GM18951 (cell line): Measurements from ENCODE around the gene RASGRF1.
A peak's percentile ranks its signal among the peaks of the same experiment; 100 is the strongest.

Experiments
- POLR2A ChIP-seq: IDR thresholded peaks from 4 replicates; pipeline ENCODE4 v1.6.1; 2011; ENCODE audit warnings: mild to moderate bottlenecking; ENCODE audit not compliant: insufficient read length, insufficient read depth; ENCODE audit errors: extremely low read depth
- in situ Hi-C: fragments of 300-500 bp; cut with MboI; formaldehyde crosslinking; loops from one replicate; pipeline ENCODE4 v1.12.0; 2022; ENCODE audit warnings: low sequenced_read_pairs, mixed read lengths, inconsistent platforms; ENCODE audit not compliant: unreplicated experiment

RASGRF1 gene

GRCh38 chr15:78983146-78983918, 107.2 kb downstream of the RASGRF1 start:
- no peak for TF ChIP-seq POLR2A
- in situ Hi-C loops: loop anchor here (10.0 kb wide), 1 partner anchor 69 kb away; no protein-coding TSS in a partner anchor

- in situ Hi-C loops: loop anchor here (10.0 kb wide), 1 partner anchor 68 kb away; no protein-coding TSS in a partner anchor
- no peak for TF ChIP-seq POLR2A
These were observed 107.8 kb downstream of the RASGRF1 start for GRCh38 chr15:78982736-78983135.

- in situ Hi-C loops: loop anchor here (10.0 kb wide), 1 partner anchor 67 kb away; no protein-coding TSS in a partner anchor
- no peak for TF ChIP-seq POLR2A
These were observed 108.9 kb downstream of the RASGRF1 start for GRCh38 chr15:78981532-78982313.

GRCh38 chr15:78979456-78980320, 110.9 kb downstream of the RASGRF1 start:
- in situ Hi-C loops: loop anchor here (10.0 kb wide), 1 partner anchor 65 kb away; no protein-coding TSS in a partner anchor
- peak; percentile 26 for TF ChIP-seq POLR2A

- in situ Hi-C loops: no loop called here
- TF ChIP-seq POLR2A: peak; percentile 49
These were observed 111.9 kb downstream of the RASGRF1 start for GRCh38 chr15:78978601-78979179.

GRCh38 chr15:78977591-78978347, 112.8 kb downstream of the RASGRF1 start:
- no peak for TF ChIP-seq POLR2A
- in situ Hi-C loops: no loop called here

- no peak for TF ChIP-seq POLR2A
- in situ Hi-C loops: no loop called here
These were observed 113.4 kb downstream of the RASGRF1 start for GRCh38 chr15:78977091-78977571.

GRCh38 chr15:78976691-78977090, 113.9 kb downstream of the RASGRF1 start:
- in situ Hi-C loops: no loop called here
- no peak for TF ChIP-seq POLR2A

GRCh38 chr15:78974272-78974918, 116.2 kb downstream of the RASGRF1 start:
- in situ Hi-C loops: no loop called here

GRCh38 chr15:78969687-78970349, 120.8 kb downstream of the RASGRF1 start:
- no peak for TF ChIP-seq POLR2A
- in situ Hi-C loops: no loop called here

More at GRCh38 chr15:78974272-78974918, 116.2 kb downstream of the RASGRF1 start:
- no peak for TF ChIP-seq POLR2A

- in situ Hi-C loops: no loop called here
- no peak for TF ChIP-seq POLR2A
These were observed 121.9 kb downstream of the RASGRF1 start for GRCh38 chr15:78968539-78969271.
